ENCODE measurements around the gene CDC42BPG.

The CDC42BPG gene

DNA sequence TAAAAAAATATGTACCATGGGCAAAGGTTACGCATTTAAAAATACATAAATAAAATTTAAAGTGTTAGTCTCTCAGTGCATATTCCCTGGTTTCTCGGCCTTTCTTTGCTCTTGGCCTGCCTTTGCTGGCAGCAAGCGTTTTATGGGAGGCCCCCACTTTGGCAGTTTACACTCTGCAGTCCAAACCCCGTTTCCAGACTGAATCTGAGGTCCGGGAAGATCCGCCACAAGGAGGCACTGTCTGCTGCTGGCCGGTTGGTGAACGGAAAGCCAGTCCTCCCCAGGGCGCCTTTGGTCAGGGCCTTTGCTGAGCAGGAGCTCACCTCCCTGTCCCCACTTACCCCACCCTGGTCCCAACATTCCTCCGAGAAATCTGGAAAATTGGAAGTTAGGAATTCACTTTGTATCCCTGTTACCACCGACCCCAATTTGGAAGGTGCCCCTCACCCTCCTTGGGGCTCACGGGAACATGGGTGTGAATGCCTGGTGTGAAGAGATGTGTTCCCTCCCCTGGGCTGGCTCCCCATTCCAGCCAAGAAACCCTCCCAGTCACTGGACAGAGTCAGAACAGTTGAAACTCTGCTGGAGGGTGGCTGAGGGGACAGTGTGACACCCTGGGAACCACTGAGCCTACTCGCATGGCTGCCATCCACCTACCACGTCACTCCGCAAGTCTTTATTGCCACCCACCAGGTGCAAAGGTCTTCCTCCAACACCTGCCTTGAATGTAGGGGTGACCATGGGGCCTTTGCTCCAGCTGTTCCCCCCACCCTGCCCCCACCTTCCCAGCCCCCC, 56.7 kb downstream of the CDC42BPG start:
- peak; percentile 84 for DNase-seq

DNA sequence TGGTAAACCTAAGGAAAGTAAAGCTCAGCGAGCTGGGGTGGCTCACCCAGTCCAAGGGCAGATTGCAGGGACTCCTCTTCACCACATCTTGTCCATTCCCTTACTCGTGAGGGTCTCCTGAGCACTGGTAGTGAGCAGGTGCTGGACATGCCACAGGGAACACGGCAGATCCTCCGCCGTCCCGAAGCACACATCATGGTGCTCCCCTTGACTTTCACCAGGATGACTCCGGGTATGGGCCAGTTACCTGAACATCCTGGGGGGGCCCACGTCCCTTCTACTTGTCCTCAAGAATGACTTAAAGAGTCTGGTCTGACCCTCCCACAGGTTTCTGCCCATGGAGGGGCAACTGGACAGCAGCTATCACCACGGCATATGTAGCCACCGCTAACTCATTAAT, 58.1 kb downstream of the CDC42BPG start:
- DNase-seq = no peak

DNA sequence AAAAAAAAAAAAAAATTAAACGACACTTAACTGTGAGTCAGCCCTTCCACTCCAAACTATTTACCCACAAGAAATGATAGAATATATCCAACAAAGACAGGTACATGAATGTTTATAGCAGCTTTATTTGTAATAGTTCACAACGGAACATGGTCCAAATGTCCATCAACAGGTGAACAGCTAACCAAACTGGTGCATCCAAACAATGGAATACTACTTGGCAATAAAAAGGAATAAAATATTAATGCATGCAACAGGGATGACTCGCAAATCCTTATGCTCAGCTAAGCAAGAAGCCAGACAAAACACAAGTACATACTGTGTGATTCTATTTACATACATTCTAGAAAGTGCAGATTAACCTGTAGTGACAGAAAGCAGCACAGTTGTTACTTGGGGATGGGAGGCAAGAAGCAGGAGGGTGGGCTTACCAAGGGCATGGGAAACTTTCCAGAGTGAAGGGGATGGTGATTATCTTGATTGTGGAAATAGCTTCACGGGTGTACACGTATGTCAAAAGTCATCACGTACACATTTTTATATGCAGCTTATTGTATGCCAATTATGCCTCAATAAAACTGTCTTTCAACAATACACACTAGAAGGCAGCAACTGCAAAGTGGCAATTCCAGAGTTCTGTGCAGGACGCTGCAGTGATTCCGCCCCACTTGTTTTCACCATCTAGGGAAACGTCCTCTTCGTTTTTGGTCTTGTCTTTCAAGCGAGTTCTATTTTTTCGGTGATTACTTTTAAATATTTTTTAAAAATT, 59.5 kb downstream of the CDC42BPG start:
- DNase-seq = no peak

DNA sequence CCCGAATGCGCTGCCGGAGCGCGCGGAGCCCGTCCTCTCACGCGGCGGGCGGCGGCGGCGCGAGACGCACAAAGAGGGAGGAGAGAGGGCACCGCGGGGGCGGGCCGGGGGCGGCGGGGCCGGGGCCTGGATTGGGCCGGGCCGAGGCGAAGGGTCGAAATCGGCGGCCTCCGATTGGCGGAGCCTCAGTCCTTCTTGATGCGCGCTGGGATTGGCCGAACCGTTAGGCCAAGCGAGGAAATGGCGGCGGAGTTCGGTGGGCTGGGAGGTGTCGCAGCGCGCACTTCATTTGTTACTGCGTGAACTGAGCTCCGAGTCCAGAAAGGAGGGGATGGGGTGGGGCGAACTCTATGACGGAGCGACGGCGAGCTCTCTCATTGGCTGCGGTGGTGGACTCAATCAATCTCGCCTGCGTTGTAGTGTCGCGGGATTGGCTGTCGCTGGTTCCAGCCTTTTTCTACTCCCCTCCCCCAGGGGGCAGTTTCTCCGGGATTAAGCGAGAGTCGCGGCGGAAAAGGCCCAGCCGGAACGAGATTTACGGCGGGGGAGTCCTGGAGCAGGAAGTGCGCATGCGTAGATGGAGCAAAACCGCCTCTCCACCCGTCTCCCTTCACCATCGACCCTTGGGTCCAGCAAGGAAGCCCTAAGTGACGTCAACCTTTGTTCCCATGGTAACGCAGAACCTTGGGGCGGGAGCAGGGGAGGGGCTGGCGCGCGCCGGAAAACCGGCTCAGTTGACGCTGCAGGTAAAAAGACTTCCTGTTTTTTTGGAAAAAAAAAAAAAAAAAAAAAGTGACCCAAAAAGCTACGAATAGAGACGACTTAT, 65.8 kb downstream of the CDC42BPG start, which contains the start of gene SF1:
TSS of gene SF1 (minus strand) at position 70 of the 826 bp plus-strand sequence. CDS start 150 bp downstream, outside the sequence.
- DNase-seq = peak; percentile 100

DNA sequence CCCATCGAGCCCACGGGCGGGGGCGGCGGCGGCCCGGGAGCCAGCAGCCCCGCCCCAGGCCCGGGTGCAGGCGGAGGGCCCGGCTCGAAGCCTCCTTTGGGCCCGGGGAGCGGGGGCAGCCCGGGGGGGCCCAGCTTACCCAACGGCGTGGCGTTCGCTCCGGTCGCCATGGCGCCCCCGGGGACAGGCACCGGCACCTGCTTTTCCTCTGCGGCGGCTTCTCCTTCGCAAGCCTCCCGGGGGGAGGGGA, 66.3 kb downstream of the CDC42BPG start:
- DNase-seq = no peak

DNA sequence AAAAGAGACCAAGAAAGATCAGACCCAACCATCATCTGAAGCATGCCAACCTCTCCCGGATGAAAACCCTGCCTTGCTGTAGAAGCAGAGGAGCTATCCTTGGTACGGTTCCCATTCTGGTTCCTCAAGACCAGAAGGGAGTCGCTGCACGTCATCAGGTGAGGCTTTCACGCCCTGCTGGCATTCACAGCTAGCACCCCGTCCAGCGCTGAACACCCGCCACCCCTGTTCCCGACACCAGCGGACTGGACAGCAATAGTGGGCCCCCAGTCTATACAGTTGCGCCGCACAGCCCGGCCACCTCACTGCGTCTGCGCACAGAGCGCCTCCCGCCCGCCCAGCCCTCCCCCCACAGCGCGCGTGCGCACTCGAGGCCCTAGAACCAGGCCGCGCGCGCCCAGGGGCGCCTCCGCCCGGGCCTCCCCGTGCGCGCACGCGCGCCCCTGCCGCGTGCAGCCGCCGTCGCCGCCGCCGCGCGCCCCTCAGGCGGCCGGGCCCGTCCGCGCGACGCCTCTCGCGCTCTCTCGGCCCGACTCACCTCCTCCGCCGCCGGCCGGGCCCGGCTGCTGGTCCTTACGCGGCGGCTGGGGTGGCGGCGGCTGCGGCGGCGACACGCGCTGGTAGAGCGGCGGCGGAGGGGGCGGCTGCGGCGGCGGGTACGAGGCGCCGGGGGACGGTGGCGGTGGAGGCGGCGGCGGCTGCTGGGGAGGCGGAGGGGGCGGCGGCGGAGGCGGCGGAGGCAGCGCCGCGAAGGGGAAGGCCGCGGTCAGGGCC, 66.8 kb downstream of the CDC42BPG start:
- peak; percentile 94 for DNase-seq

DNA sequence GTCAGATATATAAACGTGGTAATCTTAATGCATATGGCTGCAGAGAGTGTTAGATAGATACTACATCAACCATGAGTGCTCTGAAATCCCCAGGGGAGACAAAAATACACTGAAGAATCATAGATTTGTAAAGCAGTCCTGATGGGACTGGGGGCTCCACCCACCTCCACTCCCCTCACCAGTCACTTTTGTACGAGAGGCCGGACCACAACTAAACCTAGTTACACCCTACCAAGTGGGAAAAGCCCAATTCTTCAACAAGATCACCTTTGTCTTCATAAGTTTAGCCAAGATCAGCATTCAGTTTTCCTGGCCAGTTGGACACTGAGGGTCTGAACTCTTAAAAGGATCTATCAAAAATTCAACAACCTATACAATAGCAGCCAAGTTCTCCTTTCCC, 67.6 kb downstream of the CDC42BPG start:
- no peak for DNase-seq

DNA sequence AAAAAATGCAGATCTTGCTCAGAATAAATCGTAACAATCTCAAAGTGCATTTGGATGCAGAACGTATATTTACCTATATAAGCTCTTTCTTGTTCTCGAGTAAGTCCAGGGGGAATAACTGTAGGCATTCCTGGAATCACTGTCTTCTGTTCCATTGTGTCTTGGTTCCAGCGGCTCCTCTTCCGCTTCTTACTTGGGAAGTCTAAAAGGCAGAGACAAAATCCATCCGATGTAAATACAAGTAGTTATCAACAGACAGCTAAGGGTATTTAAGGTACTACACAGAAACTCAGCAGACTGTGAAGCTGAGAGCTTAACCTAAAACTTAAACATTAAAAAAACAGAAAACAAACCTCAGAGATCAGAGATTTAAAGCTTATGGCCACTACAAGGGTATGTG, 68.0 kb downstream of the CDC42BPG start:
- DNase-seq = no peak

DNA sequence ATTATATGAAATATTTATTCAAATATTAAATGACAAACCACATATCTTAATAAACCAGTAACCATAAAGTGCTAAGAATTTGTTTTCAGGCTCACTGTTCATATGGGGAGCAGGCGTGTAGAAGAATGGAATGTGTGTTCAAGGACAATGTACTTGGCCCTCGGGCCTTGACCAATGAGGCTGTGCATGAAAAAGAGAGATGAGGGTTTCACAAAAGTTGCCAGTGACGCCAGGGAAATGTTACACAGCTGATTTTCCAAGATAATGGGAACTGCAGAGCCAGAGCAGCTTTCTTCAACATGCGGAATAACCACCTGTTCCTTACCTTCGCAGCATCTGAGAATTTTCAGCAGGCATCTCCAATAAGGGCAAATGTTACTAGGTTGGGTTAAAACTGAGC, 70.3 kb downstream of the CDC42BPG start:
- no peak for DNase-seq
